OCI-LY7 (cell line): Measurements from ENCODE around the gene DPYD.

Source experiments
- CTCF ChIP-seq: fragments of 200-600 bp; sonication (generic); conservative IDR thresholded peaks from 2 replicates; pipeline ENCODE4 v1.5.1; 2014; ENCODE audit warnings: mild to moderate bottlenecking, antibody characterized with exemption, low read length, moderate library complexity, mixed read lengths
- EZH2phosphoT487 ChIP-seq: fragments of 200-600 bp; sonication (generic); IDR thresholded peaks from 2 replicates; pipeline ENCODE4 v1.6.1; 2018; ENCODE audit warnings: low read depth, borderline replicate concordance, mild to moderate bottlenecking, mixed run types, antibody characterized with exemption, low read length, moderate library complexity, mixed read lengths

DNA sequence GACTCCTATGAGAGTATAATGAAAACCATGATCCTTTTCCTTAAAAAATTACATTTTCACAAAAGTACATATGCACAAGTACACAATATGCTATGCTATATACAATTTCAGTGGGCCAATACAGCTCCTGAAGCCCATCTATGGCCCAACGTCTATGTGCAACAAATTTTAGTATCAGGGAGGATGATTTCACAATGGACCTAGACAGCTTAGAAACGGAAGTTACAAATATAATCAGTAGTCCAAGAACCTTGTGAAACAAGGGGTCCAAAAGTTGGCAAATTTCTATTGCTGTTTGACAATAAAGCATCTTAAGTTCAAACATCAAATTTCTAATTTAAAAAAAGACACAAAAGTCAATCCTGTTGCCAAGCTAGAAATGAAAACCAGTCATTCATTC lies 87.0 kb downstream of the DPYD start:
- TF ChIP-seq CTCF (no peak), EZH2phosphoT487 (no peak)
